ENCODE data around the gene HIVEP3.

Gene HIVEP3

GRCh38 chr1:41689558-41689981, 229.2 kb downstream of the HIVEP3 start:
- H3K9me3 ChIP-seq (ENCODE audit: control insufficient read depth, insufficient read depth, low read length) = no peaks in the 10 kb centered on the region
- no peaks in the 10 kb centered on the region for H3K4me1 ChIP-seq (ENCODE audit: insufficient read depth, low read length)
- H3K36me3 ChIP-seq (ENCODE audit: insufficient read depth, low read length) = no peaks in the 10 kb centered on the region
- no peak overlapping the region for H3K9ac ChIP-seq (ENCODE audit: low read depth, low read length)

DNA sequence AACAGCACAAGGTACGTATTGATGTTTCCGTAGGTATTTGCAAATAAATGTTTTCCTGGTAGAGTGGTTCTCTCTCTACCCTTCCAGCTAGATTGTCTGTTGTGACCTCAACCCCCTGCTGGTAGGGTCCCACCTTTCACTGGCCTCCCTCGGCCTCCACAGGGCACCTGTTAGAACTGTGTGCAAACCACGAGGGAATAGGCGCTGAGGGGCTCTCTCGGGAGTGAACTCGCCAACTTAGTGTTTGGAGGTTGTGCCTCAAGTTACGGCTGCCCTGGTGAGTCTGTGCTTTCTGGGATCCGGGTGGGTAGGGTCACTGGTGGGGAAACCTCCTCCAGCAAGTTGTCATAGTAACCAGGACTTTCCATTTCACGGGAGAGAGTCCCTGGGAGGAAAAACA, 229.6 kb downstream of the HIVEP3 start:
- H3K36me3 ChIP-seq (ENCODE audit: insufficient read depth, low read length) = no peaks in the 10 kb centered on the region
- H3K9ac ChIP-seq (ENCODE audit: low read depth, low read length) = no peak overlapping the region
- no peaks in the 10 kb centered on the region; the same call in 1 of the 2 replicates for H3K4me1 ChIP-seq (ENCODE audit: insufficient read depth, low read length)
- no peaks in the 10 kb centered on the region for H3K9me3 ChIP-seq (ENCODE audit: control insufficient read depth, insufficient read depth, low read length)

GRCh38 chr1:41687007-41687406, 231.7 kb downstream of the HIVEP3 start:
- Histone ChIP-seq H3K9me3 (ENCODE audit: control insufficient read depth, insufficient read depth, low read length) (no peaks in the 10 kb centered on the region), H3K4me1 (ENCODE audit: insufficient read depth, low read length) (no peaks in the 10 kb centered on the region; the same call in 1 of the 2 replicates), H3K36me3 (ENCODE audit: insufficient read depth, low read length) (no peaks in the 10 kb centered on the region), H3K9ac (ENCODE audit: low read depth, low read length) (no peak overlapping the region)

DNA sequence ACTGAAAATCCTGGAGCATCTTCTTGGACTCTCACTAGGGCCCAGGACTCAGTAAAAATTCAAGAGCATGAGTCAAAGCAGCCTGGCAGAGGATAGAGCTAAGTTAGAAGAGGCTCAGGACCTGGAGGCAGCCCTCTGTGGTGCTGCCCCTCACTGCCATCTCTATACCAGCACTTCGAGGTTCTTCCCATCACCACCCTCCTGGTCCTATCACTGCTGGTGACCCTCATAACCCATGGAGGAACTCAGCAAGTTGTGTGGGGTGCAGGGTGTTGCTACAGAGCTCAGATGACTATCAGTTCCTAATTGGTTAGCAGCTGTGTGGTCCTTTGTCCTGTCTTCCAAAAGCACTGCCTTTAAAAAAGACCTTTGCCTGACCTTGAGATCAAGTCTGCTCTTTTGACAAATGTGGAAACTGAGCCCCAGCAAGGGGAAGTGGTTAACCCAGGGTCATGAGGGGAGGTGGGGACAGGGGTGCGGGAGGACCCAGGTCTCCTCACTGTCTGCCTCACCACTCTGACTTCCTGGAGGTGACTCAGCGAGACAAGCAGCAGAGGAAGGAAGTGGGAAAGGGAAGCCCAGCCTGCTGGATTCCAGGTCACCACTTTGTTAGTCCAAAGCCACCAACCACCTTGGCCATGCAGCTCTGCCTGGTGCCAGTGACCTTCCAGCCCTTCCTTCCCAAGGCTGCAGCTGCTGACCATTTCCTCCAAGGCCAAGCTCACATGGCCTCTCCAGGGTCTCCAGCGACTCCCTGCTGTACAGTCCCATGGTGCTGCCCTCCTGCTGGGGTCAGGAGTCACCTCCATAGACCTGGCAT, 234.8 kb downstream of the HIVEP3 start:
- H3K9ac ChIP-seq (ENCODE audit: low read depth, low read length) = no peak overlapping the region
- no peaks in the 10 kb centered on the region for H3K36me3 ChIP-seq (ENCODE audit: insufficient read depth, low read length)
- no peaks in the 10 kb centered on the region for H3K9me3 ChIP-seq (ENCODE audit: control insufficient read depth, insufficient read depth, low read length)
- no peaks in the 10 kb centered on the region; the same call in 1 of the 2 replicates for H3K4me1 ChIP-seq (ENCODE audit: insufficient read depth, low read length)

- Histone ChIP-seq H3K36me3 (ENCODE audit: insufficient read depth, low read length) (no peaks in the 10 kb centered on the region), H3K9me3 (ENCODE audit: control insufficient read depth, insufficient read depth, low read length) (no peaks in the 10 kb centered on the region), H3K9ac (ENCODE audit: low read depth, low read length) (no peak overlapping the region), H3K4me1 (ENCODE audit: insufficient read depth, low read length) (no peaks in the 10 kb centered on the region; the same call in 1 of the 2 replicates)
Observed at GRCh38 chr1:41682845-41683625, 235.7 kb downstream of the HIVEP3 start.

DNA sequence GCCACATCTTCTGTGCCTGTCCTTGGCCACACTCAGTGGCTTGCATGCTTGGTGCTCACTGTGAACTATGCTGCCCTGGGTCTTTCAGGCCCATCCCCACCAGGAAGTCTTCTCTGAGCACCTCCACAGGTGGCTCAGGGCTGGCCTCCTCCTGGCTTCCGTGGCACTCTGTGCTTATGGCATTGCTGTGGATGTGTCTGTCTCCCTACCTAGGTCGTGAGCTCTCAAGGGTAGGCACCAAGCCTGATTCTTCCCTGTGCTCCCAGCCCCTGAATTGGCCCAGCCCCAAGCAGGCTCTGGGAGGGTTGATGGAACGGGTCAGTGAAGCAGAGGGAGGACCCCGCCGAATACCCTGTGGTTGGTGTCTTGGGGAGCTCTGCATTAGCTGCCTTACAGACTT, 236.6 kb downstream of the HIVEP3 start:
- H3K4me1 ChIP-seq (ENCODE audit: insufficient read depth, low read length) = no peaks in the 10 kb centered on the region; the same call in 1 of the 2 replicates
- no peaks in the 10 kb centered on the region for H3K9me3 ChIP-seq (ENCODE audit: control insufficient read depth, insufficient read depth, low read length)
- H3K36me3 ChIP-seq (ENCODE audit: insufficient read depth, low read length) = no peaks in the 10 kb centered on the region
- no peak overlapping the region for H3K9ac ChIP-seq (ENCODE audit: low read depth, low read length)

- Histone ChIP-seq H3K36me3 (ENCODE audit: insufficient read depth, low read length) (no peaks in the 10 kb centered on the region), H3K4me1 (ENCODE audit: insufficient read depth, low read length) (no peaks in the 10 kb centered on the region; the same call in 1 of the 2 replicates), H3K9ac (ENCODE audit: low read depth, low read length) (no peak overlapping the region), H3K9me3 (ENCODE audit: control insufficient read depth, insufficient read depth, low read length) (no peaks in the 10 kb centered on the region)
Observed at GRCh38 chr1:41681331-41682098, 237.2 kb downstream of the HIVEP3 start.

DNA sequence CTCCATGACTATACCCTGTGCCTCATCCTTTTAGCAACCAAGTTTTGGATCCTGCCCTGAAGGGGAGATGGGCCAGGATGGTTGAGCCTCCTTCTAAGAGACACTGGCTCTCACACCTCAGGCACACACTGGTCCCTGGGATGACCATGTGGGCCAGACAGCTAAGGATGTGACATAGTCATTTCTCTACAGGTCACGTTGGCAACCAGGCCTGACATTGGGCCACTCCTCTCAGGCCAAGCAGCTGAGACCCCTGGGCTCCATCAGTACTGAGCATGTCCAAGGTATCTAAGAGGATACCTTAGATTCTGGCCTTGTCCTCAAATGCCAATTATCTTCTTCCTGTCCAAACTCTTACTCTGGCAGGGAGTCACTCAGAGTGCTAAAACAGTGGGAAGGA, 238.7 kb downstream of the HIVEP3 start:
- no peaks in the 10 kb centered on the region for H3K36me3 ChIP-seq (ENCODE audit: insufficient read depth, low read length)
- no peak overlapping the region for H3K9ac ChIP-seq (ENCODE audit: low read depth, low read length)
- H3K9me3 ChIP-seq (ENCODE audit: control insufficient read depth, insufficient read depth, low read length) = no peaks in the 10 kb centered on the region
- H3K4me1 ChIP-seq (ENCODE audit: insufficient read depth, low read length) = no peaks in the 10 kb centered on the region; the same call in 1 of the 2 replicates

DNA sequence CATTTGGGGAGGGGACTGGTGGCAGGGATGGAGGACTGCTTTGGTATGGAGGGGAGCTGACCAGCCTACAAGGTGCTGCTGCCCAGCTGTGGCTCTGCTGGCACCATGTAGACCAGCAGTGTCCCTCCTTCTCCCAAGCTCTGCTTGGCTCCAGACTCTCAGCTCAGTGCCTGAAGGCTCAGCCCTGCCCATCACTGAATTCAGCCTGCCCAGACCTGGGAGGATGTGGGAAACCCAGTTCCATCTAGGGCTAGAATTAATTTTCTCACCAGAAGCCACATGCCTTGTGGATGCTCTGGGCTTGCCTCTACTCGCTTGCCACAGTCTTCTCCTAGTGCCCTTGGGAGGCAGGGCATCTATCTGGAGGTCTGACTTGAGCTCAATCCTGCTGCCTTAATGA, 239.2 kb downstream of the HIVEP3 start:
- Histone ChIP-seq H3K9me3 (ENCODE audit: control insufficient read depth, insufficient read depth, low read length) (no peaks in the 10 kb centered on the region), H3K36me3 (ENCODE audit: insufficient read depth, low read length) (no peaks in the 10 kb centered on the region), H3K4me1 (ENCODE audit: insufficient read depth, low read length) (no peaks in the 10 kb centered on the region; the same call in 1 of the 2 replicates), H3K9ac (ENCODE audit: low read depth, low read length) (no peak overlapping the region)

GRCh38 chr1:41678111-41678878, 240.4 kb downstream of the HIVEP3 start:
- peaks cover 4% of the 10 kb centered on the region; the same call in 1 of the 2 replicates for H3K4me1 ChIP-seq (ENCODE audit: insufficient read depth, low read length)
- no peaks in the 10 kb centered on the region for H3K36me3 ChIP-seq (ENCODE audit: insufficient read depth, low read length)
- H3K9ac ChIP-seq (ENCODE audit: low read depth, low read length) = no peak overlapping the region
- H3K9me3 ChIP-seq (ENCODE audit: control insufficient read depth, insufficient read depth, low read length) = no peaks in the 10 kb centered on the region

DNA sequence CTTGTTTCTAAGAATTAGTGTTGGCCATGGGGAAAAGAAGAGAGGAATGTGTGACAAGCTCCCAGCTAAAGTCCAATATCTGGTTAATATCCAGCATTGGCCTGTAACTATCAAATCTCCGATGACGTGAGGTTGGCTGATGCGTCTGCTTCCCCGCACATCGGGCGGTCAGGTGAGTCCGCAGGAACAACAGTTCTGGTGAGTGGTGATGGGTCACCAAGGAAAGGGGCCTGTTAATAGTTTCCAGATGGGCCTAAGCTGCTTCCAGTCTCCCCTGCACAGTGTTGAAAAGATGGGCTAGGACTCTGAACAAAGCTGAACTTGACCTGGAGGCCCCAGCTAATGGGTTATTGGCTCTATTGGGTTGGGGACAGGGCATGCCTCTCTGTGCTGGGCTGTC, 241.1 kb downstream of the HIVEP3 start:
- Histone ChIP-seq H3K4me1 (ENCODE audit: insufficient read depth, low read length) (peaks cover 10% of the 10 kb centered on the region; the same call in 1 of the 2 replicates), H3K36me3 (ENCODE audit: insufficient read depth, low read length) (no peaks in the 10 kb centered on the region), H3K9me3 (ENCODE audit: control insufficient read depth, insufficient read depth, low read length) (no peaks in the 10 kb centered on the region), H3K9ac (ENCODE audit: low read depth, low read length) (no peak overlapping the region)

- no peaks in the 10 kb centered on the region for H3K9me3 ChIP-seq (ENCODE audit: control insufficient read depth, insufficient read depth, low read length)
- H3K4me1 ChIP-seq (ENCODE audit: insufficient read depth, low read length) = peaks cover 17% of the 10 kb centered on the region; the same call in 1 of the 2 replicates
- no peak overlapping the region for H3K9ac ChIP-seq (ENCODE audit: low read depth, low read length)
- H3K36me3 ChIP-seq (ENCODE audit: insufficient read depth, low read length) = no peaks in the 10 kb centered on the region
Observed at GRCh38 chr1:41675401-41675800, 243.3 kb downstream of the HIVEP3 start.

DNA sequence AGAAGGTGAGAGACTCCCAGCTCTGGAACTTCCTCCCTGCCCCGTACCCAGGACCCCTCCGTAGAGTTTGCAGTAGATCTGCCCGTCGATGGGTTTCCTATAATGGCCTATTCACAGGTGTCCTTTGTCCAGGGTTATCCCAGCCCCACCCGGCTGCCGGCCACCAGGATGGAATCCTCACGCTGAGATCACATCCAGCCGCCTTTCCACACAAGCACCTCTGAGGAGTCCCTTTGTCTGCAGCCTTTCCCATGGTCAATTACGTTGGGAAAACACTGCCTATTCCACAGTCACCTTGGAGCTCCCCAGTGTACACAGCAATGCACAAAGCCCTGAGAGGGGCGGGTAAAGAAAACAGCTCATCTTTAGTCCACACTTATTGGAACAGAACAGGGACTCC, 244.2 kb downstream of the HIVEP3 start:
- Histone ChIP-seq H3K4me1 (ENCODE audit: insufficient read depth, low read length) (peaks cover 17% of the 10 kb centered on the region; the same call in 1 of the 2 replicates), H3K9me3 (ENCODE audit: control insufficient read depth, insufficient read depth, low read length) (no peaks in the 10 kb centered on the region), H3K9ac (ENCODE audit: low read depth, low read length) (no peak overlapping the region), H3K36me3 (ENCODE audit: insufficient read depth, low read length) (no peaks in the 10 kb centered on the region)
